ENCODE results near the gene CD99L2.

DNA sequence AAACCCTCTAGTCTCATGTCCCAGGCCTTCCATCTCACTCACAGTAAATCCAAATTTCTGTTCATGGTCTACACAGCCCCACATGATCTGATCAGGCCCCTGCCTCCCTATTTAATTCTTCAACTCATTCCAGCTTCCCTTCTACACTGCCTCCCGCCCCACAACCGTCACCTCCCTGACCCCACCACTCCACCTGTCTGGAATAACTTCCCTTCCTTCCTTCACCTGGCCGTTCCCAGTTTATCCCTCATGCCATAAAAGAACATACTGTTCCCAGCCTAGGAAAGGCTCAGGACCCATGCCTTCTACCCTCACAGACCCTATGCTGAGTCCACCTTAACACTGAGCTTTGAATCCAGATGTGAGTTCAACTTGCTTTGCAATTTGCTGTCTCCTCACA lies 6.8 kb upstream of the CD99L2 start:
- TF ChIP-seq ELF4 (CRISPR knock-in tag; IDR thresholded peaks at IDR 0.05; ENCODE audit: low read depth) (no peak), NR2C2 (CRISPR knock-in tag; IDR thresholded peaks at IDR 0.05) (no peak)
- TF ChIP-seq, protein P1, sequence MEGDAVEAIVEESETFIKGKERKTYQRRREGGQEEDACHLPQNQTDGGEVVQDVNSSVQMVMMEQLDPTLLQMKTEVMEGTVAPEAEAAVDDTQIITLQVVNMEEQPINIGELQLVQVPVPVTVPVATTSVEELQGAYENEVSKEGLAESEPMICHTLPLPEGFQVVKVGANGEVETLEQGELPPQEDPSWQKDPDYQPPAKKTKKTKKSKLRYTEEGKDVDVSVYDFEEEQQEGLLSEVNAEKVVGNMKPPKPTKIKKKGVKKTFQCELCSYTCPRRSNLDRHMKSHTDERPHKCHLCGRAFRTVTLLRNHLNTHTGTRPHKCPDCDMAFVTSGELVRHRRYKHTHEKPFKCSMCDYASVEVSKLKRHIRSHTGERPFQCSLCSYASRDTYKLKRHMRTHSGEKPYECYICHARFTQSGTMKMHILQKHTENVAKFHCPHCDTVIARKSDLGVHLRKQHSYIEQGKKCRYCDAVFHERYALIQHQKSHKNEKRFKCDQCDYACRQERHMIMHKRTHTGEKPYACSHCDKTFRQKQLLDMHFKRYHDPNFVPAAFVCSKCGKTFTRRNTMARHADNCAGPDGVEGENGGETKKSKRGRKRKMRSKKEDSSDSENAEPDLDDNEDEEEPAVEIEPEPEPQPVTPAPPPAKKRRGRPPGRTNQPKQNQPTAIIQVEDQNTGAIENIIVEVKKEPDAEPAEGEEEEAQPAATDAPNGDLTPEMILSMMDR (IDR thresholded peaks at IDR 0.05) = no peak
